ENCODE data around the gene MED12L. TPM values are rescaled to one million over a fixed set of nuclear protein-coding genes. Genes with fewer than 3 reads are reported as not detected.

Gene MED12L
- total RNA-seq, 4 donors from 2014 or later: 0.09 to 3.3 (median 0.13) TPM; not detected in 1

DNA sequence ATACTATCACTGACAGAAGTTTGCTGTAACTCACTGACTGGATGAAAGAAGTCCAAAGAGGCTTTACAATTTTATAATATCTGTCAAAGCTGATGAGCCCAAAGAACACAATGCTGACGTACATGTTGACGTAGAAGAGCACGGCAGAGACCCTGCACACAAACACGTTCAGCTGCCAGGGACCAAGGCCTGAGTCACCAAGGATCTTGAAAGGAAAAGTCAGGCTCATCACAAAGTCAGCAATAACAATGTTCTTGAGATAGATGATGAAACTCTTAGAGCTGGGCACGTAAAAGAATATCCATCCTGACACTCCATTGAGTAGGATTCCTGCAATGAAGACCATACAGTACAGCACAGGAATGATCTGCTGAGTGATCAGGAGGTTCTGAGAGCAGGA lies 128.4 kb downstream of the MED12L start:
- H3K4me1 ChIP-seq: peaks cover 0 to 4% (median 0%) of the 10 kb centered on the region in 4 donors
- TF ChIP-seq, protein P1, sequence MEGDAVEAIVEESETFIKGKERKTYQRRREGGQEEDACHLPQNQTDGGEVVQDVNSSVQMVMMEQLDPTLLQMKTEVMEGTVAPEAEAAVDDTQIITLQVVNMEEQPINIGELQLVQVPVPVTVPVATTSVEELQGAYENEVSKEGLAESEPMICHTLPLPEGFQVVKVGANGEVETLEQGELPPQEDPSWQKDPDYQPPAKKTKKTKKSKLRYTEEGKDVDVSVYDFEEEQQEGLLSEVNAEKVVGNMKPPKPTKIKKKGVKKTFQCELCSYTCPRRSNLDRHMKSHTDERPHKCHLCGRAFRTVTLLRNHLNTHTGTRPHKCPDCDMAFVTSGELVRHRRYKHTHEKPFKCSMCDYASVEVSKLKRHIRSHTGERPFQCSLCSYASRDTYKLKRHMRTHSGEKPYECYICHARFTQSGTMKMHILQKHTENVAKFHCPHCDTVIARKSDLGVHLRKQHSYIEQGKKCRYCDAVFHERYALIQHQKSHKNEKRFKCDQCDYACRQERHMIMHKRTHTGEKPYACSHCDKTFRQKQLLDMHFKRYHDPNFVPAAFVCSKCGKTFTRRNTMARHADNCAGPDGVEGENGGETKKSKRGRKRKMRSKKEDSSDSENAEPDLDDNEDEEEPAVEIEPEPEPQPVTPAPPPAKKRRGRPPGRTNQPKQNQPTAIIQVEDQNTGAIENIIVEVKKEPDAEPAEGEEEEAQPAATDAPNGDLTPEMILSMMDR (IDR thresholded peaks at IDR 0.05): no peak
- TF ChIP-seq POLR2A (IDR thresholded peaks at IDR 0.05): no peak
- no peaks in the 10 kb centered on the region for H3K9me3 ChIP-seq
- no peak for DNase-seq
- H3K27ac ChIP-seq: peak overlapping the region in 1 of 4 donors; percentile 27
- H3K27me3 ChIP-seq: no peaks in the 10 kb centered on the region
- no peaks in the 10 kb centered on the region for H3K36me3 ChIP-seq
- no peak overlapping the region for H3K4me3 ChIP-seq

DNA sequence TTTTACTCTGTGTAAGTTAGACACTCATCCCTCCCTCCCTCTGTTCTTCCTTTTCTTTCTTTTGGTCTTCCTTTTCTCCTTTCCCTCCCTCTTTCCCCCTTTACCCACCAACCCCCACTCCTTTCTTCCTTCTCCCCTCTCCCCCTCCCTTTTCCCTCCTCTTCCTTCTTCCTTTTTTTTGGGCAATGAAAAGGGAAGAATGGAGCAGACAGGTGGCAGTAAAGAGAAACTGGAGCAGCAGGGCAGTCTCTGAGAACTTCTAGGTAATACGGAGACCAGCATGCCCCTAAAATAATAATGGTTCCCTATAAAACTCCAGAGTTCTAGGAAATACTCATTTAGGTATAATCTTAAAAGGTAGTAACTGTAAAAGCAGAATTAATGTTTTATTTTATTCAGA lies 129.0 kb downstream of the MED12L start:
- no peaks in the 10 kb centered on the region for H3K36me3 ChIP-seq
- no peak overlapping the region for H3K4me3 ChIP-seq
- peaks cover 0 to 4% (median 0%) of the 10 kb centered on the region in 4 donors for H3K4me1 ChIP-seq
- H3K27me3 ChIP-seq: no peaks in the 10 kb centered on the region
- no peak for DNase-seq
- no peak for TF ChIP-seq POLR2A (IDR thresholded peaks at IDR 0.05)
- TF ChIP-seq, protein P1 (IDR thresholded peaks at IDR 0.05): no peak
- no peaks in the 10 kb centered on the region for H3K9me3 ChIP-seq
- peak overlapping the region in 1 of 4 donors; percentile 27 for H3K27ac ChIP-seq

DNA sequence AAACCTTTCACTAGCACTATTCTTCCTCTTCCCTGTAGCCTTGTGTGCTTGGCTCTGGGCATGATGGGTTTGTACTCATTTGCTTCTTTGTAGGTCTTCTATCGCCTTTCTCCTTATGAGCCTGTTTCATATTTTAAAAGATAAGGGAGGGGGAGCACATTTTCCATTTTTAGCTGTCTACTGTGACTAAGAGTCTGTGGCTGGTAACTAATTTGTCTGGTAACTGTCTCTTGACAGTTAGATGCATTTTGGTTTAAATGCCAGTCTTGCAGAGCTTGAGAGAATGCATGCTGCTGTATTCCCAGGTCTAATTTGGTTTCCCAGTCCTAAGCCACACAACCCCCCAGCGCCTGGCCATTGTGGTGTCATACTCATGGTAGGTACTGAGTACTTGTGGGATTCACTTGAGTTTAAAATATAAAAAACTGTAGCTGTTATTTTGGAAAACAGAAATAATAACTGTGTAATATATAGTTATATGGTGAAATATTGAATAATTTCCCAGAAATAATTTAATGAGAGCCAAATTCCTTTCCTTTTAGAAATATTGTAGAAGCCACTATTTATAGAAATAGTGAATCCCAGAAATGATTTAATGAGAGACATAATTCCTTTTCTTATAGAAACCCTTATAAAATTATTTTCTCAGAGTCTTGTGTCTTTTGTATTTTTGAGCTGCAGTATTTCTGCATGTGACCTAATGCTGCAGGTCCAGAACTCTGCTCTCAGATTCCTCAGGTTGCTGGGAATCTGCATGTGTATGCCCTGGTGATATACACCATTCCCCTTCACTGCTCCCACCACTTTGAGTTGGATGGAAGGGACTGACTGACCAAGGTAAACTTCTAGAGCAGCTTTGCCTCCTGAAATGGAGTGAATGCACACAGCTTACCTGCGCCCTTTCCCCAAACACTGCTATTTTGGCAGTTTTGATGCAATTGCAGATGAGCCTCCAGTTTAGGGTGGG lies 131.5 kb downstream of the MED12L start:
- H3K27ac ChIP-seq: no peak overlapping the region
- H3K4me3 ChIP-seq: no peak overlapping the region
- no peaks in the 10 kb centered on the region for H3K36me3 ChIP-seq
- H3K4me1 ChIP-seq: no peaks in the 10 kb centered on the region
- DNase-seq: no peak
- H3K9me3 ChIP-seq: no peaks in the 10 kb centered on the region
- TF ChIP-seq POLR2A (IDR thresholded peaks at IDR 0.05): no peak
- TF ChIP-seq, protein P1 (IDR thresholded peaks at IDR 0.05): no peak
- H3K27me3 ChIP-seq: no peaks in the 10 kb centered on the region

DNA sequence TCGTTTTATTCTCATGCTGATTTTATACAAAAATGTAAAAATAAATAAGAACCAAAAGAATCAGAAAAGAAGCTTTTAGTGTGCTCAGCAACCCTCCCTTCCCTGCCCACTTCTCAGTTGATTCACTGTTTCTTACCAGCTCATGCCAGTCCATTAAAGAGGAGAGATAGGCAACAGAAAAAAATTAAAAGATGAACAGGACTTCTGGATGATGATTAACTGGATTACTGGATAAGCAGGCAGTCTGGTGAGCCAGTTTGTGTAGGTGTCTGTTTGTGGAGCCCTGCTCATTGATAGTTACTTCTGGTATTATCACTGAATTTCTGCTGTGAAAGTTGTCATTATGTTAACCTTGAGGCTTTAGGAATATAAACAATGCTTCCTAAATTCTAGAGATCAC lies 132.7 kb downstream of the MED12L start:
- no peaks in the 10 kb centered on the region for H3K4me1 ChIP-seq
- TF ChIP-seq POLR2A (IDR thresholded peaks at IDR 0.05): no peak
- TF ChIP-seq, protein P1 (IDR thresholded peaks at IDR 0.05): no peak

DNA sequence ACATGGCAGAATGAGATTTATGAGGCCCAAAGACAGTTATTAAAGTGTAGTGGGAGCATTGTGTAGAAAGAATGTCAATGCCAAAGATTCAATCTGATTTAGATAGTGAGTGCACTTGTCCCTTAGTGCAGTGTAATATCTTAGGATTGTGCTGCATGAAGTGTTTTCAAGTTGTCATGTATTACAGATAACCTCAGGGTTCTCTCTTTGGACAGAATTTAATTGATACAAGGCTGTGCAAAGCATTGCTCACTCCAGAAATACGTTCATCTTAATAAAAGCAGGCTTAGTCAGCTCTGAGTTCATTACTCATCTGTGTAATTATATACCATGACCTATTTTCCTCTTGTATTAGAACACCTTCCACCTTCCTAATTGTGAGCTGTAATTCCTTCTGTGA lies 133.6 kb downstream of the MED12L start:
- no peak for TF ChIP-seq POLR2A (IDR thresholded peaks at IDR 0.05)
- TF ChIP-seq, protein P1 (IDR thresholded peaks at IDR 0.05): no peak

More for the DNA sequence above, 132.7 kb downstream of the MED12L start:
- Histone ChIP-seq H3K9me3 (no peaks in the 10 kb centered on the region), H3K36me3 (no peaks in the 10 kb centered on the region), H3K4me3 (no peak overlapping the region), H3K27ac (no peak overlapping the region), H3K27me3 (no peaks in the 10 kb centered on the region)
- DNase-seq: no peak

More for the DNA sequence above, 133.6 kb downstream of the MED12L start:
- H3K4me3 ChIP-seq: no peak overlapping the region
- H3K27ac ChIP-seq: no peak overlapping the region
- no peak for DNase-seq
- no peaks in the 10 kb centered on the region for H3K4me1 ChIP-seq
- no peaks in the 10 kb centered on the region for H3K27me3 ChIP-seq
- H3K36me3 ChIP-seq: no peaks in the 10 kb centered on the region
- no peaks in the 10 kb centered on the region for H3K9me3 ChIP-seq

Data from Peyer's patch (tissue), 4 donors.